Loucy (cell line): ENCODE measurements around the gene SENP7.

Experiments
- EZH2phosphoT487 ChIP-seq: fragments of 200-600 bp; IDR thresholded peaks from 2 replicates; pipeline ENCODE4 v1.6.1; 2018; ENCODE audit warnings: antibody characterized with exemption, mild to moderate bottlenecking, moderate library complexity, borderline replicate concordance
- TF ChIP-seq, protein P1 (sequence below): fragments of 200-600 bp; sonication (generic); conservative IDR thresholded peaks from 2 replicates; pipeline ENCODE4 v1.5.1; 2014; ENCODE audit warnings: mild to moderate bottlenecking, antibody characterized with exemption, low read length

GRCh38 chr3:101310978-101311375 lies 202.0 kb downstream of the SENP7 start:
- TF ChIP-seq, protein P1, sequence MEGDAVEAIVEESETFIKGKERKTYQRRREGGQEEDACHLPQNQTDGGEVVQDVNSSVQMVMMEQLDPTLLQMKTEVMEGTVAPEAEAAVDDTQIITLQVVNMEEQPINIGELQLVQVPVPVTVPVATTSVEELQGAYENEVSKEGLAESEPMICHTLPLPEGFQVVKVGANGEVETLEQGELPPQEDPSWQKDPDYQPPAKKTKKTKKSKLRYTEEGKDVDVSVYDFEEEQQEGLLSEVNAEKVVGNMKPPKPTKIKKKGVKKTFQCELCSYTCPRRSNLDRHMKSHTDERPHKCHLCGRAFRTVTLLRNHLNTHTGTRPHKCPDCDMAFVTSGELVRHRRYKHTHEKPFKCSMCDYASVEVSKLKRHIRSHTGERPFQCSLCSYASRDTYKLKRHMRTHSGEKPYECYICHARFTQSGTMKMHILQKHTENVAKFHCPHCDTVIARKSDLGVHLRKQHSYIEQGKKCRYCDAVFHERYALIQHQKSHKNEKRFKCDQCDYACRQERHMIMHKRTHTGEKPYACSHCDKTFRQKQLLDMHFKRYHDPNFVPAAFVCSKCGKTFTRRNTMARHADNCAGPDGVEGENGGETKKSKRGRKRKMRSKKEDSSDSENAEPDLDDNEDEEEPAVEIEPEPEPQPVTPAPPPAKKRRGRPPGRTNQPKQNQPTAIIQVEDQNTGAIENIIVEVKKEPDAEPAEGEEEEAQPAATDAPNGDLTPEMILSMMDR, result no peak
- no peak for TF ChIP-seq EZH2phosphoT487
